NCI-H2081 treated with DMSO at 0.1 percent for 48 hours (cell line): ENCODE measurements around the gene DYSF.
"Not testable (repeated sequence)": the region's sequence is repeated elsewhere in the genome, so short reads cannot be mapped to it uniquely, and the experiment has no call there.

Source experiments
- DNase-seq: peaks from one replicate; lab custom pipeline; 2025; lab: John Stamatoyannopoulos, UW

DYSF gene

GRCh38 chr2:71472019-71472418 is 18.7 kb downstream of the DYSF start:
- no peak for DNase-seq

- DNase-seq, result no peak
Observed at GRCh38 chr2:71473346-71474031, 20.1 kb downstream of the DYSF start.

- DNase-seq, result no peak
Observed at GRCh38 chr2:71474116-71474743, 20.9 kb downstream of the DYSF start.

GRCh38 chr2:71474744-71475397 is 21.5 kb downstream of the DYSF start:
- DNase-seq, result no peak

- DNase-seq, result no peak
Observed at GRCh38 chr2:71476495-71476894, 23.1 kb downstream of the DYSF start.

GRCh38 chr2:71477231-71477691 is 23.9 kb downstream of the DYSF start:
- no peak for DNase-seq

- DNase-seq, result no peak
Observed at GRCh38 chr2:71478806-71479205, 25.4 kb downstream of the DYSF start.

GRCh38 chr2:71479261-71479660 is 25.9 kb downstream of the DYSF start:
- no peak for DNase-seq

GRCh38 chr2:71481111-71481510 is 27.8 kb downstream of the DYSF start:
- DNase-seq, result no peak

GRCh38 chr2:71482055-71482454 is 28.7 kb downstream of the DYSF start:
- DNase-seq, result no peak

GRCh38 chr2:71483246-71483645 is 29.9 kb downstream of the DYSF start:
- DNase-seq, result no peak

- DNase-seq, result no peak
Observed at GRCh38 chr2:71484354-71484753, 31.0 kb downstream of the DYSF start.

GRCh38 chr2:71486881-71487640 is 33.7 kb downstream of the DYSF start:
- no peak for DNase-seq

GRCh38 chr2:71491551-71491950 is 38.2 kb downstream of the DYSF start:
- DNase-seq, result not testable (repeated sequence)

GRCh38 chr2:71492112-71492511 is 38.8 kb downstream of the DYSF start:
- DNase-seq, result no peak

- DNase-seq, result no peak
Observed at GRCh38 chr2:71494091-71494490, 40.7 kb downstream of the DYSF start.

GRCh38 chr2:71494523-71495155 is 41.3 kb downstream of the DYSF start:
- no peak for DNase-seq

GRCh38 chr2:71496156-71496770 is 42.9 kb downstream of the DYSF start:
- no peak for DNase-seq

- no peak for DNase-seq
Observed at GRCh38 chr2:71498261-71498701, 44.9 kb downstream of the DYSF start.

GRCh38 chr2:71499691-71500090 is 46.3 kb downstream of the DYSF start:
- DNase-seq, result no peak

GRCh38 chr2:71500426-71501079 is 47.2 kb downstream of the DYSF start:
- no peak for DNase-seq
